Body of pancreas (tissue), 4 donors: ENCODE results near the gene SUPT3H. TPM values are rescaled to one million over a fixed set of nuclear protein-coding genes. Genes with fewer than 3 reads are reported as not detected.

ENCODE experiments used
- ATAC-seq: fragments of 150-250 bp; one replicate; pipeline ENCODE4 v1.9.1; 2016
- DNase-seq, 4 donors: peaks; one replicate each; pipeline ENCODE4 v3.0.0-alpha.2; 2019
- H3K27ac ChIP-seq, 4 donors: fragments of 200-600 bp; sonication (generic); 1 replicate in 3 of 4; 2 replicates in 1 of 4; pipeline versions ENCODE4 v1.5.1 to v1.6.1; 2016 to 2019; ENCODE audit warnings: mild to moderate bottlenecking in 1 of 4, mixed read lengths in 1 of 4, moderate library complexity in 1 of 4
- H3K27me3 ChIP-seq, 2 donors: fragments of 200-600 bp; sonication (generic); one replicate each; pipeline ENCODE4 v1.6.0; 2016; ENCODE audit warnings: mild to moderate bottlenecking in 1 of 2
- H3K36me3 ChIP-seq, 2 donors: fragments of 200-600 bp; sonication (generic); replicated peaks in 1 of 2; 2 replicates each; pipeline ENCODE4 v1.5.1; 2016; ENCODE audit warnings: low read depth in 2 of 2; ENCODE audit not compliant: insufficient read depth in 1 of 2
- H3K4me1 ChIP-seq: fragments of 200-600 bp; sonication (generic); one replicate; pipeline ENCODE4 v1.6.0; 2016
- H3K4me3 ChIP-seq, 2 donors: fragments of 200-600 bp; sonication (generic); 1 replicate in 1 of 2; 2 replicates in 1 of 2; pipeline ENCODE4 v1.5.1; 2016 to 2019
- H3K9me3 ChIP-seq, 3 donors: fragments of 200-600 bp; sonication (generic); 1 replicate in 2 of 3; 2 replicates in 1 of 3; pipeline ENCODE4 v1.5.1; 2016
- CTCF ChIP-seq, 7 experiments: fragments of 450-650 bp in 4 of 7; fragments of 200-600 bp in 3 of 7; sonication (generic) in 3 of 7; IDR thresholded peaks; one replicate each; pipeline ENCODE4 v1.5.1; 2016 to 2019; ENCODE audit warnings: antibody characterized with exemption in 7 of 7
- POLR2A ChIP-seq, 3 donors: fragments of 450-650 bp; IDR thresholded peaks; one replicate each; pipeline ENCODE4 v1.6.1; 2016; ENCODE audit warnings: antibody characterized with exemption in 3 of 3, mild to moderate bottlenecking in 2 of 3
- WGBS, 2 donors: methylation state at CpG; one replicate each; pipeline ENCODE4 v1.1.5; 2017; 5-methylcytosine and 5-hydroxymethylcytosine counted together
- intact Hi-C: fragments of 100-400 bp; cut with DNase I; formaldehyde crosslinking; loops from one replicate; pipeline ENCODE4 v1.15.1; 2023
- total RNA-seq, 2 donors: library from RNA; depleted of rRNA; stranded (reverse); fragments of >200 nt; gene quantifications; one replicate each; pipeline ENCODE4 v1.1.0, GENCODE V29; 2016

The SUPT3H gene
- total RNA-seq, 2 donors from 2014 or later = 4.9 to 6.7 TPM

DNA sequence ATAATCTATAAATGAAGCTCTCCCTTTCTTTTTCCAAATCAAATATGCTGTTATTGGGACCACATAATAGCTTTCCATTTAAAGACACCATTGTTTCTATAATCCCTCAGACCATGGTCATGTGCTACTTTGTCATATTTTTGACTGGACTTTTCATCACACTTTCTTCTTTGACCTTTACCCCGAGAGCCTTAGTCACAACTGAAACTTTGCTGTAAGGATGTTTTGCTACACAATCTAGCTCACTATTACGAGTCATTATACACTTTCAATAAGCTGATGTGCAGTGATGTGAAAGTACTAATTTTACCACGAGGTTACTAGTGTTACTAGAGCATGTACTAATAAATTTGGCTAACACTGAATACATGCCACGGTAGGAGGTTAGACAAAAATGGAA lies 416.8 kb downstream of the SUPT3H start:
- H3K27ac ChIP-seq = no peak overlapping the region
- no peaks in the 10 kb centered on the region for H3K4me1 ChIP-seq
- 85 to 90% methylated on average over 4 of the region's 4 CpGs for WGBS, 2 donors
- no peaks in the 10 kb centered on the region for H3K9me3 ChIP-seq
- no peak overlapping the region for H3K4me3 ChIP-seq
- H3K27me3 ChIP-seq = no peaks in the 10 kb centered on the region
- intact Hi-C loops = no loop called here
- DNase-seq (no peak), ATAC-seq (no peak)
- H3K36me3 ChIP-seq = no peaks in the 10 kb centered on the region
- TF ChIP-seq POLR2A (IDR thresholded peaks at IDR 0.05) = no peak

- no peak for DNase-seq
- H3K9me3 ChIP-seq = no peaks in the 10 kb centered on the region
- H3K27me3 ChIP-seq = no peaks in the 10 kb centered on the region
- intact Hi-C loops = no loop called here
- no peaks in the 10 kb centered on the region for H3K4me1 ChIP-seq
- 85 to 93% methylated on average over 3 of the region's 3 CpGs for WGBS, 2 donors
- H3K27ac ChIP-seq = no peak overlapping the region
- no peaks in the 10 kb centered on the region for H3K36me3 ChIP-seq
- no peak for TF ChIP-seq CTCF (IDR thresholded peaks at IDR 0.05)
- no peak for TF ChIP-seq POLR2A (IDR thresholded peaks at IDR 0.05)
- ATAC-seq = no peak
- no peak overlapping the region for H3K4me3 ChIP-seq
Measured at GRCh38 chr6:44959651-44960050, 418.1 kb downstream of the SUPT3H start.

- H3K27me3 ChIP-seq = no peaks in the 10 kb centered on the region
- no peak overlapping the region for H3K4me3 ChIP-seq
- no peak for ATAC-seq
- DNase-seq = no peak
- no peaks in the 10 kb centered on the region for H3K9me3 ChIP-seq
- no peaks in the 10 kb centered on the region for H3K4me1 ChIP-seq
- no peak overlapping the region for H3K27ac ChIP-seq
- TF ChIP-seq POLR2A (IDR thresholded peaks at IDR 0.05) (no peak), CTCF (IDR thresholded peaks at IDR 0.05) (no peak)
- intact Hi-C loops = no loop called here
- WGBS, 2 donors = 85 to 91% methylated on average over 4 of the region's 4 CpGs
- no peaks in the 10 kb centered on the region for H3K36me3 ChIP-seq
Measured at GRCh38 chr6:44957156-44957555, 420.6 kb downstream of the SUPT3H start.

GRCh38 chr6:44956396-44956795 lies 421.3 kb downstream of the SUPT3H start:
- 61 to 97% methylated on average over 5 of the region's 5 CpGs for WGBS, 2 donors
- H3K9me3 ChIP-seq = no peaks in the 10 kb centered on the region
- H3K36me3 ChIP-seq = no peaks in the 10 kb centered on the region
- no peaks in the 10 kb centered on the region for H3K27me3 ChIP-seq
- no peak overlapping the region for H3K27ac ChIP-seq
- no peak for TF ChIP-seq CTCF (IDR thresholded peaks at IDR 0.05)
- no peak for TF ChIP-seq POLR2A (IDR thresholded peaks at IDR 0.05)
- no peaks in the 10 kb centered on the region for H3K4me1 ChIP-seq
- DNase-seq (no peak), ATAC-seq (no peak)
- no peak overlapping the region for H3K4me3 ChIP-seq
- intact Hi-C loops = no loop called here

DNA sequence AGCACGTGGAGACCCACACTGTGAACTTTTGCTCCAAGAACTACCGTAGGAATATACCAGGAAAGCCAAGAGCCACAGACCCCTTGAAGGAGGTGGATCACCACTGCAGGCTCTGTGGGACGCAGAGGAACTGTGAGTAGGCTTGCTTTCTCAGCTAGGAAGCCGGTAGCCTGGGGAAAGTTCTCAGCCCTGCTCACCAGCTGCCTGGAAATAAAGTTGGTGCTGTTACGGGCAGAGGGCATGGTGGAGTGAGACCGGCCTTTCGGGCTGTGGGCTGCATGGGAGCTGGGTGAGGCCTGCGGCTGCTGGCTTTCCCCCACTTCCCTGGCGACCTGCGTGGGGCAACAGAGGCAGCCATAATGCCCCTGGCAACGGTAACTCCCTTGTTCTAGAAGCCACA lies 422.6 kb downstream of the SUPT3H start:
- H3K4me3 ChIP-seq = no peak overlapping the region
- no peak for TF ChIP-seq CTCF (IDR thresholded peaks at IDR 0.05)
- TF ChIP-seq POLR2A (IDR thresholded peaks at IDR 0.05) = no peak
- DNase-seq (no peak), ATAC-seq (no peak)
- H3K27ac ChIP-seq = no peak overlapping the region
- no peaks in the 10 kb centered on the region for H3K9me3 ChIP-seq
- intact Hi-C loops = no loop called here
- no peaks in the 10 kb centered on the region for H3K27me3 ChIP-seq
- H3K36me3 ChIP-seq = no peaks in the 10 kb centered on the region
- no peaks in the 10 kb centered on the region for H3K4me1 ChIP-seq
- WGBS, 2 donors = 93 to 96% methylated on average over 3 to 11 of the region's 11 CpGs
